HG03354 (cell line): Measurements from ENCODE around the gene TRIM2.

Source experiments
- ATAC-seq: cut with Tn5 transposase; IDR thresholded peaks from one replicate; pipeline ENCODE4 v1.9.1; 2021; ENCODE audit warnings: mild to moderate bottlenecking; ENCODE audit not compliant: unreplicated experiment, poor library complexity, severe bottlenecking

TRIM2 gene

GRCh38 chr4:153310793-153311192 is 106.5 kb downstream of the TRIM2 start:
- ATAC-seq: no peak

DNA sequence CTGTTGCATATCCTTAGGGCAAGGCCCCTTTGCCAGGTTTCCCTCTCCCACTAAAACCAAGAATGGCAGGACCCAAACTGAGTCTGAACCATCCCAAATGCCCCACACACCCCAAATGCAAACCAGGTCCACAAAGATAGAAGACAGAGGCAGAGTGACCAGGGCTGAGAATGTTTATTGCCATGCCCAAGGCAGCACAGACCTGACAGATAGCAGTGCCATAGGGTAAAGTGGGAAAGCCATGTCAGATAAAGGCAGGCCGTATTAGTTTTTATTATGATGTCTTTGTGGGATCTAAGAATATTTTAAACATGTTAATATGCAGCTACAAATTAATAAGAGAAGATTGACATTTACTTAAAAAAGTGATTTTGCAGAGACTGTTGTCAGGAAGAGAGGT is 110.7 kb downstream of the TRIM2 start:
- no peak for ATAC-seq

GRCh38 chr4:153318696-153319320 is 114.6 kb downstream of the TRIM2 start:
- peak; percentile 82 for ATAC-seq

DNA sequence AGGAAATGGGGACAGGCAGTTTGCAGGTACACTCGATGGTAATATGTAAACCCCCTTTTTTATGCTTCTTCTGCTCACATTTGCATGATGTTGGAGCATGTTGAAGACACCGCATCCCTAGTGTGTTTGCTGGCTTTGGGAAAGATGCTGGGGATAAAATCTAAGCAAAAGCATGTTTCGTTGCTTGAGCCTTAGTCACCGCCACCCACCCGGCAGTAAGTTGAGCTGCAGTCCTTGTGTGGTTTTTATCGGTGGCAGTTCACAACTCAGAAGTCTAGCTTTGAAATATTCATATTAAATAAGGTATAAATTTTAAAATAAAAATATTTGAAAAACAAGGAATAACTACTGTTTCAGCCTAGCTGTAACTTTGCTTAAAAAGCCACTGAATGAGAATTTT is 118.5 kb downstream of the TRIM2 start:
- ATAC-seq: no peak

DNA sequence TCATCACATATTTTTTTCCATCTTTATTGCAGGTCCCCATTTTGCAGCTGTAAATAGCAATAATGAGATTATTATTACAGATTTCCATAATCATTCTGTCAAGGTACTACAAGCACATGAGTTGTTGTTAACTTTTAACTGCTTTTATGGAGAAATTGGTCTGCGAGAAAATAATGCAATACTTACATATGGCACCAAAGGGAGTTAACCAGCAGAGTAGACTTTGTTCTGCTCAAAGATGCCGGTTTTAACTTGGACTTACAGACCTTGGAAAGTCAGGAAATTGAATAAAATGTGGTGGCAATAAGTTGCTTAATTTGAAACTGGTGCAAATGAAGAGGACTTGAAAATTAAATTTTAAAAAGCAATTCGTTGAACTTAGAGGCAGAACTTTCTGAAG is 119.8 kb downstream of the TRIM2 start:
- ATAC-seq: no peak

DNA sequence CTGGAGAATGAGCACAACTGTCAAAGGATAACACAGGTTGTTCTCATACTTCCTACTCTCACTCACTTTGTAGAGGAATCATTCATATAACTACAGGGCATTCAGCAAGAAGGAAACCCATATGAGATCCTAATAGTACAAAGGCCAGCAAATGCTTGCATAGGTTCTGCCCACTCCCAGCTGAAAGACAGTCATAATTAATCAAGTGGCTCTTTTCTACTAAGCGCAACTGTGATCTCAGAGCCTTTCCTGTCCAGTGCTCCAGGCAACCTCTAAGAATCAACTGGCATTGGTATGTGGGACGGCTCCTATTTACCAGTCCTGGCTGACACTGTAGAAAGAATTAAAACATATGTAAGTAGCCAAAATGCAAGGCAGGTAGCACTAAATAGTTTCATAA is 121.3 kb downstream of the TRIM2 start:
- ATAC-seq: no peak

DNA sequence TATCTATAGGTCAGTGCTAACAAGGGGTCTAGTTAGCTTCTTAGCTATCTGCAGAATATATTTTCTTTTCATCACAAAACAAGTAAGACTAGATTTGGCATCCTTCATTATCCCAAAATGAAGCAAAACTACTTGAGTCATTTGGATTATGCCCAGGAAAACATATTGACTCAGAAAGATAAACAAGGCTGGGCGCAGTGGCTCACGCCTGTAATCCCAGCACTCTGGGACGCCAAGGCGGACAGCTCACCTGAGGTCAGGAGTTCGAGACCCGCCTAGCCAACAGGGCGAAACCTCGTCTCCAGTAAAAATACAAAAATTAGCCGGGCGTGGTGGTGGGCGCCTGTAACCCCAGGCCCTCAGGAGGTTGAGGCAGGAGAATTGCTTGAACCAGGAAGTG is 122.3 kb downstream of the TRIM2 start:
- no peak for ATAC-seq

- ATAC-seq: peak; percentile 45
Measured at GRCh38 chr4:153327247-153327646, 123.0 kb downstream of the TRIM2 start.

- no peak for ATAC-seq
Measured at GRCh38 chr4:153332936-153333335, 128.7 kb downstream of the TRIM2 start.

- ATAC-seq: no peak
Measured at GRCh38 chr4:153333874-153334273, 129.6 kb downstream of the TRIM2 start.

DNA sequence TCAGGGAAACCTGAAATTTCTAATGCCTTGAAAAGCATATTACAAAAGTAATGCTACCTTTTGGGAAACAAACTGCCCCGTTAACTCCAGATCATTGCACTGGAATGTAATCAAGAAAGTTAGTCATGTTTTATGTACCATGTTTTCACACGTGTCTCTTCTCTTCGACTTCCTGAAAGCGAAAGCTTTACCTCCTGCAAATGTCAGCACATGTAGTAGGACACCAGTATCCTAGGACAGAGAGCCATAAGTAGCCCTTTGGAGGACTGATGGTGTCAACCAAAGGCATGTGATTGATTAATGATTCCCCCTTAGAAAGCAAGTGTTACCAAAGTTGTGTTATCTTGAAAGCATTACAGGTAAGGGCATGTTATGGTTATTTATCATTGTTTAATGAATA is 131.4 kb downstream of the TRIM2 start:
- ATAC-seq: no peak

DNA sequence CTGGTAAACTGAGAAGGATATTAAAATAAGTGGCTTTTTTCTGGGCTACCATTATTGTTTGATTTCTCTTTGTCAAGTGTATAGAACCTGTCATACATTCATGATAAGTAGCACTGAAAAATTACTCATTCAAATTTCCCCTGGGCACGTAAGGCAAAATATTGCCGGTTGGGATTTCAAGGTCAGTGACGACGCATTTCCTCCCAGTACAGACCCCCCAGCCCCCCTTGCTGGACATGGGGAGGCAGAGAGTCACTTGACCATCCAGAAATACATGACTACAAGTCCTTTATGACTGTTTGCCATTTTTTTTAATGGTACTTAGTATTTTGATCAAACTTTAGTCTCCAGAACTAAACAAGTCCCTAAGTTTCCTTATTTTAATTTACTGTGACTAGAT is 133.4 kb downstream of the TRIM2 start:
- no peak for ATAC-seq

- no peak for ATAC-seq
Measured at GRCh38 chr4:153341575-153342090, 137.4 kb downstream of the TRIM2 start.

DNA sequence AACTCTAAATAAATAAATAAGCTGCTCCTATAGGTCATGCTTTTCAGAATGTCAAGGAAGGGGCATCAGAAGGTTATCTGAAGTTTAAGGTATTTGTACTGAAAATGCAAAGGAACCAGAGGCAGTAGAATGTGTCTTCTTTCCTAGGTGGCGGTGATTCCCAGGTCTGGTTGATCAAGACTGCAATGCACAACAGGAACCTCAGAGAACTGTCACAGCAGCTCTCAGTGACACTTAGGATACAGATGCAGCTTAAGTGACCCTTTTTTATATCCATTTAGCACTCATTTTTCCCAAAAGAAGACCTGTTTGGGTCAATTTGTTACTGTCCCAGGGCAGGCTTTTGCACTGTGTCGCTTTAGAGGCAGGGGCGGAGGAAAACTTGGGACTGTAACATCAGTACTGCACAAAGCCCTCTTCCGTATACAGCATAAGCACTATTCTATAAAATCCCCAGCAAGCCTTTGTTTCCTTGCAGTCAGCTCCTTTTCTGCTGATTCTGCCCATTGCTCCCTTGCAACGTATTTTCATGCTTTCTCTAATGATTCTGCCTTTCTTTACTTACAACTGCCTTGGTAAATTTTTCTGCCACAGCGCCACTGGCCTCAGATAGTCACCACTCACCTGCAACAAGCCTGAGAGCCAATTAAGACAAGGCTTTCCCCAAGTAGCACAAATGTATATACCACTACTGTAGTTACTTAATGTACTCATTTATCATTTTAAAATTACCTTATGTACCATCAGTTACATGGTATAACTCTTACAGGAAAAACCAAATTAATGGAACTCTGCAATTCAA is 138.7 kb downstream of the TRIM2 start:
- no peak for ATAC-seq

GRCh38 chr4:153344131-153345011 is 140.1 kb downstream of the TRIM2 start, which contains the start of gene MND1:
Gene MND1, plus strand, starts transcription at chr4:153344688. Its CDS starts 50 bp downstream, at chr4:153344738.
- peak; percentile 85 for ATAC-seq

GRCh38 chr4:153345012-153345981 is 141.1 kb downstream of the TRIM2 start:
- peak; percentile 34 for ATAC-seq

DNA sequence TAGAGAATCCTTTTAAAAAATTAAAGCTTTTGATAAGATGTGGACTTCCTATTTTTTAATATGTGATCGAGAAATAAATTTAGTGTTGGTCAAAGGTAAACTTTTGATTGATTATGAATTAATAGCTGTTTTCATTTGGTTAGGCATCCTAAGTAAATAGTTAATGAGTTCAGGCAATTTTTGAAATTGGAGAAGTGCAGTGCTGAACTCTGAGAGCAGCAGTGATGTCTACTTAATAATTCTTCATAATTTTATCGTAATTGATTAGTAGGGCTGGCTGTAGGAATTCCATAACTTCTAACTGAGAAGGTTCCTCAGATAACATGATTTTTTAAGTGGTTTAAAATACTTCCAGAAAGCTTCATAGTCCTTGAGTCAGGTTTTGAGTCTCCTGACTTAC is 141.8 kb downstream of the TRIM2 start:
- ATAC-seq: no peak

DNA sequence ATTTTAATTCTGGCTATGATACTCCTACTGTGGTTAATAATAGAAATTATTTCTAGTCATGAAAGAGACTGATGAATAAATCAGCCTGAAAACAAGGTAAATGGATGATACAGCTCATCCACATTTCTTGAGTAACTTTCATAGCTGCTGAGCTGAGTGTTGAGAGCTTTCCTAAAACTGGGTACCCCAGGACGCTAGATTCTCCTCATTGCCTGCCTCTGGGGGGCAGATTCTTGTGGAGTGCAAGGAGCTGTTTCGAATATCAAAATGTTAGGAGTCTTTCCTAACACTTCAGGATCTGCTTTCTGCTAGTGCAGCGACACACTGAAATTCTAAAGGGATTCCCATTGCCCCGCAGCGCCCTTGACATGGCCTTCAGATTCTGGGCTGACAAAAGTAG is 142.3 kb downstream of the TRIM2 start:
- no peak for ATAC-seq

DNA sequence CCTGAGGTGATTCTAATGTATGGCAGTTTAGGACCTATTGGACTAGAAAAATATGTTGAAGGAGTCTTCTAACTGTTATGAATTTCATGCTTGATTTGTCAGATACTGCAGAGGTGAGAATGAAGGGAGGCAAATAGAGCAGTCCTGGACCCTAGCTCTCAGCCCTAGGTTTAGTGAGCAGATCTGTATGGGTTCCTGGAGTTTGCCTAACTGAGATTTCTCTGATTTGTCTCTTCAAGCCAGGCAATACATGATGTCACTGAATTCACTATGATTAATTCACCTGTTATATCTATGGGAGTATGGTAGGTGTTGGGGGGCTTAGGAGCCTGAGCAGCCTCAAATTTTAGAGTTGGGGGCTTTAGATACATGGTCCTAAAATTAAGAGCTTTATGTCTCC is 142.9 kb downstream of the TRIM2 start:
- no peak for ATAC-seq
